HG03457 (cell line): Measurements from ENCODE around the gene TRIM7.

Experiments used
- ATAC-seq: cut with Tn5 transposase; IDR thresholded peaks from one replicate; pipeline ENCODE4 v1.9.1; 2021; ENCODE audit warnings: moderate number of reproducible peaks; ENCODE audit not compliant: unreplicated experiment

Gene TRIM7

DNA sequence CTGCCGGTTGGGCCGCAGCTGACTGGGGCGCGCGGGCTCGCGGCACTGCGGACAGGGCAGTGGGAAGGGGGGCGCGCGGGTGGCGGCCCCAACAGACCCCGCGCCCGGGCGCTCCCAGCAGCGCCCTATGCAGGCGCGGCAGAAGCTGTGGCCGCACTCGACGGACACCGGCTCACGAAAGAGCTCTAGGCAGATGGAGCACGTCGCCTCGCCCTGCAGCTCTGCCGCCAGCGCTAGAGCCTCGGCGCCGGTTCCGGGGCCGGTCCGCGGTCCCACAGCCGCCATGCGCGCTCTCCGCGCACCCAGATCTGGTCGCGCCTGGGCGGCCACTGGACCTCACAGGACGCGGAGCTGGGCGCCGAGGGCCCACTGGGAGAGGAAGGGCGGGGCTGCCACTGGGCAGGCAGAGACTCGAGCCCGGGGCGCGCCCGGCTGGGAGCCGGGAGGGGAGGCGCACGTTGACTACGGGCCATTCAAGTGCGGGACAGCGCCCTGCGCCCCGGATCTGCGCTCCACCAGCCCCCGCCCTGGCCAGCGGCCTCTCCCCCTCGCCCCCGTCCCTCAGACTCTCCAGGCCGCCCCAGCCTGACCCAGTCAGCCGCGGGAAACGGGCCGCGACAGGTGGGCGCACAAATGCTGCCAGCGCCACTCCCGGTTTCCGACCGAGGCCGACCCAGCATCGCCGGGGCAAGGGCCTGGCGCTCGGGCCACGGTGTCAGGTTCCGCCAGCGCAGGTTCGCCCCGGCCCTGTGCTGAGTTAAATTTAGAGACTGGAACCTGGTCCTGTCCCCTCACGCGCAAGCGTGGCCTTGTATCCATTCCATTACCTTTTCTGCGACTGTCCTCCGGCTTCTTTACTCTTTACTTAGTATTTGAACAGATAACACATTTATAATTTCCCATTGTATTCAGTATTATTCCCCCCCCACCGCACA, at the start of gene TRIM7:
TSS of gene TRIM7 (minus strand) at position 371 of the 935 bp plus-strand sequence. CDS start at position 285, 86 bp downstream.
- ATAC-seq, result no peak

DNA sequence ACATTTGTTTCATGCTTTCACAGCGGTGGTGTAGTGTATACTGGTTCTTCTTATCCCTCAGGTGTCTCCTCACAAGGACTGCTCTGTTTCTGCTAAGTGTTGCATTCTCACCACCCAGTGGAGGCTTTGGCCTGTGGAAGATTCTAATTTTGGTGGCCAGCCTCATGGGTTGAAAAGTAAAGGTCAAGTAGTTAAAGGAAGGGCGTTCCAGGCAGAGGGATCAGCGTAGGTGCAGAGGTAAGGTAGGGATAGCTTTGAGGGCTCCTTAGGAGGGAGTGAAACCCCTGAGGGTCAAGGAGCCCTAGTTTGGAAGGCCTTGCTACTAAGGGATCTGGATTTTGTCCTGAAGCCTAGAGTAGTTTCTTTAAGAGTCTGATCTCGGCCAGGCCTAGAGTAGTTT, 43.3 kb upstream of the TRIM7 start:
- no peak for ATAC-seq

DNA sequence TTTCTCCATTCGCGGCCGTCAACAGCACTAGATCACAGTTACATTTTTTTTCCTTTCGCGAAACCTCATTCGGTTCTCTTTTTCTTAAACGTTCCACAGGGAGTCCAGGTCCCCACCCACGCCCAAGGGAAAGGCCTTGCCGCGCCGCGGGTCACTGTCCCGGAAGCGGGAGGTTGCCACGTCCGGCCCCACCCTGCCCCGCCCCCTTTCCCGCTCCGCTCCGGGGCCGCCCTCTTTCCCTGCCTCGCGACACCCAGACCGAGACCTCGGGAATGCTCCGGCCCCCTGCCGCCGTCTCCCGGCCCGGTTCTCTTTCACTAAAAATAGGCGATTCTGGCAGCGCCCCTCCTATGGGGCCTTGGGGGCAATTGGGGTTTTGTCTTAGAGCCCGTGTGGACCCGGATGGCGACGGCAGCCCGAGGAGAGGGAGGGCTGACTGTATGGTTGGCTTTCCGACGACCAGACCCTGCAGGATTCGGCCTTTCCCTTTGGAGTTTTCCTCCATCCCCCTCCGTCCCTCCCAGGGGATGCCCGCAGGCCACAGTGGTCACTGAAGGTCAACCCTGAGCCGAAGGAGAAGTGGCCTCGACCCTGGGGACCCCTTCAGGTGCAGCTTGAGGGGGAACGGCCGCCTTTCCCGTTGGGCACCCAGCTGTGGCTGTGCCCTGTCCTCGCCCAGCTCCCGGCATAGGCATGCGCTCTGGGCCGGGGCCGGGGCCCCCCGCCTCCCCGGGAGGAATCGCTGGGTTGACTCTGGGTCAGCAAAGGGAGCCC, 41.5 kb upstream of the TRIM7 start:
- no peak for ATAC-seq

DNA sequence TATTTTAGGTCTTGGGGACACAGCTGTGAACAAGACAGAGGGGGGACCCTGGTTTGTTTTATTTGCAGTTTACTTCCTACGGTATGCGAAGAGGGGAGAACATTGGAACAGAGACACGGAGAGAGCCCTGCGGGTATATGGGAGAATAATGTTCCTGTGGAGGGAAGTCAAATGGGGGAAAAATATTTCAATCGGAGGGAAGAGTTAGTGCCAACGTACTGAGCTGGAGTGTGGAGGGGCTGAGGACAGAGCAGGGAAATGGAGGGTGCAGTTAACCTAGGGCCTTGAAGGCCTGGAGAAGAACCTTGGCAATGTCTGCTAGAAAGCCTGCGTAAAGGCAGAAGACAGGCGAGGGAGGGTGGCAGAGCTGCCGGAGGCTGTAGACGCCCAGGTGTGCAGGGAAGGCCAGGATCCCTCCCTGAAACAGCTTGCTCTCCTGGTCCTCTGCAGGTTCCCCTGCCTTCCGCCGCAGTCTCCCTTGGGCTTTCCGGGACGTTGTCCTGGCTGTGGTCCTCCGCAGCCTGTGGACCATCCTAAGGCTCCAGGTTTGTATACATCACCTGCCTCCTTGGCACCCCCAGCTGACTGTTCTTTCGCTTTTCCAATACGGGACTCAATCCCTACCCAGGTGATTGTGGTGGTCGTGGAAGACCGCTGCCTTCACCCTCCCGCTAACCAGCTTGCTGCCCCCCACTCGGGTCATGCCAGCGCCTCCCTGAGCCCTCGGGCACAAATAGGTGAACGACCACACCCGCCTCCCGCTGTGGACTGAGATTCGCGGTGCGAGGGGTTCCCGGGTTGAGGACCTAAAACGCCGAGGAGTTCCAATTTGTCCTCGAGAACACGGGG, 40.7 kb upstream of the TRIM7 start:
- ATAC-seq, result no peak

GRCh38 chr5:181243564-181244343, 38.8 kb upstream of the TRIM7 start, which contains the start of gene RACK1:
Gene RACK1 (minus strand): TSS chr5:181243906. CDS start chr5:181243800, 106 bp downstream.
- ATAC-seq, result peak; percentile 51

DNA sequence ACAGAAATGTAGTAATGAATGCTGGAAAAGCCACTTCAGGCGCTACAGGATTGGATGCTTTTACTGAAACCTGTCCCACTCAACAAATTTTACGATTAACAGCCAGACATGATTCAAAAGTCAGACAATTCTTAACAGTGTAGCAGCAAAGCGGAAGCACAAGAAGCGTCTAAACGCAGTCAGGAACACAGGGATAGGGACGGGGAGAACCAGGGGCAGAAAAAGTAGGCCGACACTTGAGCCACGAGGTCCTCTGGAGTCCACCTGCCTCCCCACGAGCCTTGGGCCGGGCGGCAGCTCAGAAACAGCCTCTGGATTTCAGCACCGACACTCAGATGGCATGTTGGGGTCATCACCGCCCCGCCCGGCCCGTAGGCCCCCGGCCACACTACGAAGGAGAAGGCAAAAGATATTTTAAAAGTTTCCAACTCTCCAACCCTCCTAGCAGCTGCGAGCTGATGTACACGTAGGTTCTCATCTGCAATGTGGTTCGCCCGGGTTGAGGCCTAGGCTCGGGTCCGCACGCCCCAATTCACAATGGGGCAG, 38.1 kb upstream of the TRIM7 start:
- ATAC-seq, result no peak

GRCh38 chr5:181242031-181242451, 37.0 kb upstream of the TRIM7 start:
- ATAC-seq, result no peak

- no peak for ATAC-seq
These were observed 36.5 kb upstream of the TRIM7 start for GRCh38 chr5:181241393-181241975.

DNA sequence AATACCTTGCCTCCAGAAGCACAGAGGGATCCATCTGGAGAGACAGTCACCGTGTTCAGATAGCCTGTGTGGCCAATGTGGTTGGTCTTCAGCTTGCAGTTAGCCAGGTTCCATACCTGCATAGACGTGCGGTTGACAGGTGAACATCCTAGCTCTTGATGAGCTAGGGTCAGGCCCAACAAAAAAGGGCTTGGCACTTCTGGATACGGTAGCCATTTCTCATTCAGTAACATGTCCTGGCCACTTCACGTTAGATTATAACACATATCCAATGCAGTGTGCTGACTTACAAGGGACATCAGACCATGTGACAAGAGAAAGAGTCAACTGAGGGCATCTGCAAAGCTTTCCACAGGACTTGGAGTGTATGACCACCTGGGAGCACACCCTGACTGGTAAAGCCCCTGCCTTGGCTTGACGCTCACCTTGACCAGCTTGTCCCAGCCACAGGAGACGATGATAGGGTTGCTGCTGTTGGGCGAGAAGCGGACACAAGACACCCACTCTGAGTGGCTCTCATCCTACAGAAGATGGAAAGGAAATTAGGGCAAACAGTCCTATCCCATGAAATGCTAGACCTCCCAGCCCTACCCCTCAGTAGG, 34.2 kb upstream of the TRIM7 start:
- no peak for ATAC-seq

GRCh38 chr5:181237729-181238385, 32.9 kb upstream of the TRIM7 start:
- ATAC-seq, result no peak

DNA sequence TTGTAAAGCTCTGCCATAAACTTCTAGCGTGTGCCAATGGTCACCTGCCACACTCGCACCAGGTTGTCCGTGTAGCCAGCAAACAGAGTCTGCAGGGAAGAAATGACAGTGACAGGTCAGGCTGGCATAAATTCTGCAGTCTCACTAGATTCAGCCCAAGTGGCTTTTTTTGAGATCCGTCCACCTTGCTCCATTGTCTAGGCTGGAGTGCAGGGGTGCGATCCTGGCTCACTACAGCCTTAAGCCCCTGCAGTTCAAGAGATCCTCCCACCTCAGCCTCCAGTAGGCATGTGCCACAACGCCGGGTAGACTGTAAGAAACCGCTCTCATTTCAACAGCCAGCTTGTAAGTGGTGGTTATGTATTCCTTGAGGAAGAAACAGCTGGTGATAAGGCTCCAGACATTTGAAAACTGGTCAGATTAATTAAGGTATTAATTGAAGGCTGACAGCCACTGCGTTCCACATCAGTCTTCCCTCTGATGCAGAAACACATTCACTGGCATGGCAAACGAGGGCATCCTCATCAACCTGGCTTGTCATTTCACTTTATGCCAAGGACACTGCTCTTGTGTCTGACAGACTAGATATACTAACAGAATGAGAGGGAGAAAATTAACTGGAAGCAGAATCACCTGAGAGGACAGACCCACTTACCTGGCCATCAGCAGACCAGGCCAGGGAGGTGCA, 32.1 kb upstream of the TRIM7 start:
- no peak for ATAC-seq

- no peak for ATAC-seq
These were observed 31.5 kb upstream of the TRIM7 start for GRCh38 chr5:181236471-181236870.

DNA sequence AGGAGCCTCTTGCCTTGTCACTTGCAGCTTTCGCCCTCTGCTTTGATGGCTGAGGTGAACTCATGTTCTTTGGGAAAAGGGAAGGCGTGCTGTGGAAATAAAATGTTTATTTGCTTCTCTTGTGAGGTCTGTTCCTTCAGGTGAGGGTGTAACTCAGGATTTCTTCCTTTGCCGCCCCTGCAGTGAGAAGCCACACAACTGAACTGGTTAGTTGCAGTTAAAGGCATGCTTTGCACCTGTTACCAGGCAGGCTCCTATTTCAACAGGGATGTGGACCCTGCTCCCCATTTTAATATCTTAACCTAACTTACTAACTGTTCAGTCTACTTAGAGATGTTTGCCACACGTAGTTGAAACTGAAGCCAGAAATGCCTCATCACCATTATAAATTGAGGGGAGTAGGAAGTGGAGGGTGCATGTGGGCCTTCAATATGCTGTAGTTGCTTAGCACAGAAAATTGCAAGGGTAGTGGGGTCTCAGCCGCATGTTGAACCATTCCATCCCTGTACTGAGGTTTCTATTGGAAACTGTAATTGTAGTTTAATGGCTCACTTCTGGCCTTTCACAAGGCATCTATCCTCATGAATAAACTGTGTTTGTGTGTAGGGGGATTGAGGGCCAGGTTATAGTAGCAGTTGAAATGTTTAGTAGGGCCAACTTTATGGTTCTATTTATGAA, 30.8 kb upstream of the TRIM7 start:
- no peak for ATAC-seq

GRCh38 chr5:181235323-181235688, 30.3 kb upstream of the TRIM7 start:
- no peak for ATAC-seq

- no peak for ATAC-seq
These were observed 29.7 kb upstream of the TRIM7 start for GRCh38 chr5:181234455-181235306.

- no peak for ATAC-seq
These were observed 28.9 kb upstream of the TRIM7 start for GRCh38 chr5:181233801-181234454.
